HL-60 (cell line): ENCODE measurements around the gene NXNL2.

Experiments used
- DNase-seq, 2 experiments: peaks; one replicate each; pipeline ENCODE4 v3.0.0-alpha.2; 2010 to 2020; ENCODE audit warnings: low read depth in 1 of 2, low spot score in 1 of 2
- H3K27ac ChIP-seq: fragments of 250-450 bp; sonication (Bioruptor Pico); replicated peaks from 2 replicates; pipeline ENCODE4 v1.5.1; 2020; ENCODE audit warnings: mild to moderate bottlenecking, moderate library complexity
- H3K27me3 ChIP-seq: fragments of 250-450 bp; sonication (Bioruptor Pico); 2 replicates; pipeline ENCODE4 v1.5.1; 2021; ENCODE audit warnings: mild to moderate bottlenecking, moderate library complexity; ENCODE audit not compliant: insufficient read depth, poor library complexity, severe bottlenecking
- H3K4me3 ChIP-seq: replicated peaks from 2 replicates; pipeline ENCODE4 v1.5.1; 2011; ENCODE audit warnings: mild to moderate bottlenecking, control low read depth, low read length; ENCODE audit not compliant: insufficient read depth
- GABPA ChIP-seq: IDR thresholded peaks from 2 replicates; pipeline ENCODE4 v1.6.1; 2012; ENCODE audit warnings: low read depth
- POLR2AphosphoS5 ChIP-seq: IDR thresholded peaks from 2 replicates; pipeline ENCODE4 v1.6.1; 2012; ENCODE audit warnings: low read depth
- SPI1 ChIP-seq: IDR thresholded peaks from 2 replicates; pipeline ENCODE4 v1.6.1; 2012; ENCODE audit warnings: low read depth, mild to moderate bottlenecking, borderline replicate concordance
- TF ChIP-seq, protein P1 (sequence below): IDR thresholded peaks from one replicate; pipeline ENCODE4 v1.5.1; 2011; ENCODE audit warnings: low read length, control low read depth, inconsistent platforms; ENCODE audit not compliant: insufficient read depth
- TF ChIP-seq, protein P2 (sequence below): IDR thresholded peaks from 2 replicates; pipeline ENCODE4 v1.6.1; 2012; ENCODE audit warnings: low read depth; ENCODE audit not compliant: insufficient replicate concordance

Gene NXNL2

DNA sequence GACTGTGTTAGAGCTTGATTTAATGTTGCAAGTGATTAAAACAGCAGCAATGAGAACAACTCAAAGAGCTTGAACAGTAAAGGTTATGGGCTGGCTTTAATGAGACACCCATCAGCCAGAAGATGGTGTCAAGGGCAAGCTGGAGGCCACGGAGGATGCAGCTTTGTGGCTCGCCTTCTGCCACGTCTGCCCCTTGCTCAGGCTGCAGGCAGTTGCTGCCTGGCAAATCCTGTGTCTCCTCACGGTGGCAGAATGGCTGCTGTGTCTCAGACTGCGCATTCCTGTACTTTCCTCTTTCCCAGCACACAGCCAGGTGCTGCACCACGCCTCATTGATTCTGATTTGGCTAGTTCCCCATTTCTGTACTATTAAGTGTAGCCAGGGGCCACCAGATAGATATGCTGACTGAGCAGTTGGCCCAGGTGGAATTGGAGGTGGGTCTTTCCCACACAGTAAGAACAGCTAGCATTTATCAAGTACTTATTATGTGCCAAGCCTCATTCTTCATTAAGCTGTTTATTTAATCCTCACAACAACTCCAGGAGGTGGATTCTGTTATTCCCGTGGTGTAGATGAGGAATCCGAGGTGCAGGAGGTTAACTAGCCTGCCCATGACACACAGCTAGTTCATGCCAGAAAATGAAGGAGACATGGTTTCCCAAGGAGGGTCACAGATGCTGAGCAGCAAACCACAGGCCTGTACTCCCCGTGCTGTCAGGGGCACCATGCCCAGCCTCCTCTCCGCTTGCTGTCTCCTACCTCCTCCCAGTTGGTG, 3.5 kb downstream of the NXNL2 start:
- no peak for DNase-seq
- no peak overlapping the region for H3K27ac ChIP-seq
- H3K4me3 ChIP-seq, result no peak overlapping the region
- H3K27me3 ChIP-seq, result peaks cover 16% of the 10 kb centered on the region
- TF ChIP-seq SPI1 (no peak), GABPA (no peak), POLR2AphosphoS5 (no peak)
- TF ChIP-seq, protein P1, sequence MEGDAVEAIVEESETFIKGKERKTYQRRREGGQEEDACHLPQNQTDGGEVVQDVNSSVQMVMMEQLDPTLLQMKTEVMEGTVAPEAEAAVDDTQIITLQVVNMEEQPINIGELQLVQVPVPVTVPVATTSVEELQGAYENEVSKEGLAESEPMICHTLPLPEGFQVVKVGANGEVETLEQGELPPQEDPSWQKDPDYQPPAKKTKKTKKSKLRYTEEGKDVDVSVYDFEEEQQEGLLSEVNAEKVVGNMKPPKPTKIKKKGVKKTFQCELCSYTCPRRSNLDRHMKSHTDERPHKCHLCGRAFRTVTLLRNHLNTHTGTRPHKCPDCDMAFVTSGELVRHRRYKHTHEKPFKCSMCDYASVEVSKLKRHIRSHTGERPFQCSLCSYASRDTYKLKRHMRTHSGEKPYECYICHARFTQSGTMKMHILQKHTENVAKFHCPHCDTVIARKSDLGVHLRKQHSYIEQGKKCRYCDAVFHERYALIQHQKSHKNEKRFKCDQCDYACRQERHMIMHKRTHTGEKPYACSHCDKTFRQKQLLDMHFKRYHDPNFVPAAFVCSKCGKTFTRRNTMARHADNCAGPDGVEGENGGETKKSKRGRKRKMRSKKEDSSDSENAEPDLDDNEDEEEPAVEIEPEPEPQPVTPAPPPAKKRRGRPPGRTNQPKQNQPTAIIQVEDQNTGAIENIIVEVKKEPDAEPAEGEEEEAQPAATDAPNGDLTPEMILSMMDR, result no peak
- TF ChIP-seq, protein P2, sequence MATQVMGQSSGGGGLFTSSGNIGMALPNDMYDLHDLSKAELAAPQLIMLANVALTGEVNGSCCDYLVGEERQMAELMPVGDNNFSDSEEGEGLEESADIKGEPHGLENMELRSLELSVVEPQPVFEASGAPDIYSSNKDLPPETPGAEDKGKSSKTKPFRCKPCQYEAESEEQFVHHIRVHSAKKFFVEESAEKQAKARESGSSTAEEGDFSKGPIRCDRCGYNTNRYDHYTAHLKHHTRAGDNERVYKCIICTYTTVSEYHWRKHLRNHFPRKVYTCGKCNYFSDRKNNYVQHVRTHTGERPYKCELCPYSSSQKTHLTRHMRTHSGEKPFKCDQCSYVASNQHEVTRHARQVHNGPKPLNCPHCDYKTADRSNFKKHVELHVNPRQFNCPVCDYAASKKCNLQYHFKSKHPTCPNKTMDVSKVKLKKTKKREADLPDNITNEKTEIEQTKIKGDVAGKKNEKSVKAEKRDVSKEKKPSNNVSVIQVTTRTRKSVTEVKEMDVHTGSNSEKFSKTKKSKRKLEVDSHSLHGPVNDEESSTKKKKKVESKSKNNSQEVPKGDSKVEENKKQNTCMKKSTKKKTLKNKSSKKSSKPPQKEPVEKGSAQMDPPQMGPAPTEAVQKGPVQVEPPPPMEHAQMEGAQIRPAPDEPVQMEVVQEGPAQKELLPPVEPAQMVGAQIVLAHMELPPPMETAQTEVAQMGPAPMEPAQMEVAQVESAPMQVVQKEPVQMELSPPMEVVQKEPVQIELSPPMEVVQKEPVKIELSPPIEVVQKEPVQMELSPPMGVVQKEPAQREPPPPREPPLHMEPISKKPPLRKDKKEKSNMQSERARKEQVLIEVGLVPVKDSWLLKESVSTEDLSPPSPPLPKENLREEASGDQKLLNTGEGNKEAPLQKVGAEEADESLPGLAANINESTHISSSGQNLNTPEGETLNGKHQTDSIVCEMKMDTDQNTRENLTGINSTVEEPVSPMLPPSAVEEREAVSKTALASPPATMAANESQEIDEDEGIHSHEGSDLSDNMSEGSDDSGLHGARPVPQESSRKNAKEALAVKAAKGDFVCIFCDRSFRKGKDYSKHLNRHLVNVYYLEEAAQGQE, result no peak

DNA sequence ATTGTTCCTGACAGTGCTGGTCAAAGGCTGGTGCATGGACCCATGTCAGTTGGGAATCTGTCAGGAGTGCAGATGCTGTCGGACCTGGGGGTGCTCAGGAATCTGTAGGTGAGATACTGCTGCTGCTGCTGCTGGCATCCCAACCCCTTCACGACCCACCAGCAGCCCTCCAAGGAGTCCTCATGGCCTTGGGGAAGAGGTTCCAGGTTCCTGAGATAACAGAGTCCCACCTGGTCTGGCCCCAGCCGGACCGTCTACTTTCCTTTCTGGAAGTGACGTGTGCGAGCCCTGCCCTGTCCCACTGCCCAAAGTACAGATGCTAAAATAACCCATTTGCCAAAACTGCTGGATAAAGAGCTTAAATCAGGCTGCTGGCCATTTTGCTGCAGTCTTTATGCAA, 4.3 kb downstream of the NXNL2 start:
- Histone ChIP-seq H3K27ac (no peak overlapping the region), H3K27me3 (peaks cover 16% of the 10 kb centered on the region), H3K4me3 (no peak overlapping the region)
- TF ChIP-seq, protein P2, result no peak
- TF ChIP-seq POLR2AphosphoS5 (no peak), SPI1 (no peak), GABPA (no peak)
- TF ChIP-seq, protein P1, result no peak
- DNase-seq, result no peak

DNA sequence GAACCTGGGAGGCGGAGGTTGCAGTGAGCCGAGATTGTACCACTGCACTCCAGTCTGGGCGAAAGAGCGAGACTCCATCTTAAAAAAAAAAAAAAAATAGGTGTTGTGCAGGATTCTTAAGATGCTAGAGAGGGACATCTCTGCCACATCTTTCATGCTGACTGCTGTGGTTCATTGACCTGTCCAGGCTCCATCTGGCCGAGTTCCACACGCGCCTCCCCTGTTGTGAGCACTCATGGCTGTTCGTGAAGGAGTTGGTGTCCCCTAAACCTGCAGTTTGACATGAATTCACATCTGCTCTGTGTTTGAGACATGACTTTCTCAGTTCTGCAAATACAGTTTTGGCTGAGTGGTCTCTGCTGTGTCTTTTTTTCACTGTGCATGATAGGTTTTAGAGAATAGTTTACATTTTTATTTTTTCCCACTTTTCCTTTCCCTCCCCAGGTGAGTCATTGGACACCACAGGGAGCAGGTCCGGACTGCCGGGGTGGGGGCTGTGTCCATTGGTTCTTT, 5.3 kb downstream of the NXNL2 start:
- peaks cover 13% of the 10 kb centered on the region for H3K27me3 ChIP-seq
- H3K4me3 ChIP-seq, result no peak overlapping the region
- TF ChIP-seq POLR2AphosphoS5, result no peak
- TF ChIP-seq SPI1, result no peak
- TF ChIP-seq, protein P2, result no peak
- TF ChIP-seq, protein P1, result no peak
- TF ChIP-seq GABPA, result no peak
- H3K27ac ChIP-seq, result no peak overlapping the region
- no peak for DNase-seq
